HG02870 (cell line): ENCODE data around the gene AGXT2.

Experiments
- ATAC-seq: cut with Tn5 transposase; IDR thresholded peaks from one replicate; pipeline ENCODE4 v1.9.1; 2021; ENCODE audit warnings: mild to moderate bottlenecking, moderate library complexity; ENCODE audit not compliant: unreplicated experiment

Gene AGXT2

DNA sequence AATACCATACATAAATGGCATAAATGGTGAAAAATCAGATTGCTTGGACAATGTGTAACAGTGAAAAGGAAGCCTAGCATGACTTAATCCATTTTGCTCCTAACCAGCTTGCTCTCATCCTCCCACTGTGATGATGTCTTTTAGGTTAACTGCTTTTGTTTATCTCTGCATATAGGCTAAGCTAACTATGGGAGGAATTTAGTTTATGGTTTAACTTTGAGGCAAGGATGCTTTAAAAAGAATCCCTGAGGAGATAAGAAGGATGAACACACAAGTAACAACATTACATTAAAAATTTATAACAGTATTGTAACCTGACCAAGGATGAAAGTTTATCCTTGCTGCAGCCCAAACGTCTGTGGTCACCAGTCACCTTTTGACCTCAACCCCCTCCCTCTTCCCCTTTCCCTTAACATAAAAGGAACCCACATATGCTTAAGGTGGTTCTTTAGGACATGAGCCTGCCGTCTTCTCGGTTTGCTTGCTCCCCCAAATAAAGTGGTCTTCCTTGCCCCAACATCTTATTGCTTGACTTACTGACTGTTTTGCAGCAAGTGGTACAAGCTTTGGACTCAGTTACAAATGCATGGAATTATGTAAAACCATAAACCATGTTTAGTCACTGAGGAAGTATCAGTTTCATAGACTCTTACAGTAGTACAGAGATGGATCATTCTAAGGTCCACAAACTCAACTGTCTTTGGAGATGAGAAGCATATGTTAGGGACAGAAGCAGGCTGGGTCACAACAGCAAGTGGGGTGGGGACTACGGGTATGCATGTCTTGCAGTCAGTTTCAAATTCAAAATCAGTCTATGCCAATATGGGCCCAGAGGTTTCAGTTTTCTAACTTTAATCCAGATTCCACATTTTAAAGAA is 31.3 kb downstream of the AGXT2 start:
- peak; percentile 95 for ATAC-seq

DNA sequence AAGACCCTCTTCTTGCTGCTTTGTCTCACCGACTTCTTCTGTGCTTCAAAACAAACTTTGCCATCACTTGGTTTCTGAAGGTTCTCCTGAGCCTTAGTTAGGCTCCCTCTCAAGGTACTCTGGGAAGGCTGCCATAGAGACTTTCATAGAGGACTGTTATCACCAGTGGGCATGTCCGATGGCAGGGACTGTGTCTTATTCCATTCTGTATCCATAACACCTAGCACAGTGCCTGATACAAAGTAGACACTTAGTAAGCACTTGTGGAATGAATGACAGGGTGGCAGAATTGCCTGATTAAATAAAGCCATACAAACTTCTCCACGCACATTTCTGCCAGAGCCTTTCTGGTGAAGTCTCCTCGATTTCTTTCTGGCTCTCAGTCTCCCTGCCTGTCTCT is 32.7 kb downstream of the AGXT2 start:
- no peak for ATAC-seq

DNA sequence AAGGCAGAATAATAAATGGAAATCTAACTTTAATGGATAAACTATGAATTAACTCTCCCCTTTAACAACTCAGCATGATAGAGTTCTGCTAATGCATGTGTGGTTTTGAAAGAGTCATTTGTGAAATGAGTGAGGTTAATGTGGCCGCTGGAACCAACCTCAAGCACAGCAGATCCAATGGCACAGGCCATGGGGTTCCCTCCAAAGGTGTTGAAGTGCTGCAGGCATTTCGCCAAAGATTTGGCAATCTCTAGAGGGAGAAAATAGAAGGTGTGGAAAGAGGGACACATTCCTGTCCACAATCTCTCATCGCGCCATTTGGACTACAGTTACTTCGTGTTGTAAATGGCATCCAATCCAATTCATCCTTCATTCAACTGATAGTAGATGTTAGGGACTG is 35.0 kb downstream of the AGXT2 start:
- ATAC-seq = no peak

DNA sequence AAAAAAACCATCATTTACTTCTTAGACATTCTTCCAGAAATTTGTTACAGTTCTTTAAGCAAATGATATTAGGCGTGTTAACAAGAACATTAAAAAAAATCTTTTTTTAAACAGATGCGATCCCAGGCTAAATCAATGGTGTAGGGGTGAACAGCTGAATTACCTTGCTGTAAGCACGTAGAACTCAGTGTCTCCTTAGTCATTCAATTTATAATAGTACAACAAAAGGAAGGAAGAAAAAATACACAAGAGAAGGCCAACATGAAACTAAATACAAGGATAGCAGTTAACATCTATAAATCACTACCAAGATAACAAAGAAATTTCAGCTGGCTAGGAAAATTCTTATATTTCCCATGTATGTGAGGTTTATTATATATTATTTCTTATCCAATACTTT is 35.4 kb downstream of the AGXT2 start:
- ATAC-seq = no peak

DNA sequence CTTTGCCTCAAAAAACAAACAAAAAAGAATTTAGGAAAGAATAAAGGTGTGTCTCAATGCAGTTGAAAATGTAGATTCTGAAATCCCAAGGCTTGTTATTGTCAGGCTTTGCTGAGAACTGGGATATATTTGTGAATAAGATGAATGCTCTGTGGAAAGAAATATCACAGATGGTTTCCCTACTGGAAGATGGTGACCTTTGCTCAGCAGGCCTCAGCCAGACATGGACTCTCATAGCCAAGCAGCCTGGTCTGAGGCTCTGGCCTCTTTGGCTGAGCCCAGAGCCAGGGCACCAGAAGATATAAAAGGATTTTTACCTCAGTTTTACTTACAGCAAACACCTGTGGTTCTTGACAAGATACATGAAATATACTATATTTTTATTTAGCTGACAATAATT is 37.1 kb downstream of the AGXT2 start:
- ATAC-seq = no peak

DNA sequence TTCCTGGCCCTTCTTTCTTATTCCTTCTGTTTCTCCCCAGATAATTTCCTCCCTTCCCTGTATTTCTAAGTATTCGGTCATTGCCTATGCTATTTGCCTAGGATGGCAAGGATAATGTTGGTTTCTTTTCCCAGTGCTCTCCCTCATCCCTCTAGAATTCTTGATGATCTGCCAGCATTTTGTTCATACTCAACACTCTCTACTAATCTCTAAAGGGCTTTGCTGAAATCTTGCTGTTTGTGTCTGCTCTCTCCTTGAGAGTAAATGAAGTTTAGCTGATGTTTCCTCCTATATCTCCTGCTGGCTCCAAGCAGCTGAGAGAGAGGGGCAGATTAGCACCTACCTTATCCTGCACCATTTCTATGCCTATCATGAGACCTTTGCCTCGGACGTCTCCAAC is 38.1 kb downstream of the AGXT2 start:
- no peak for ATAC-seq

DNA sequence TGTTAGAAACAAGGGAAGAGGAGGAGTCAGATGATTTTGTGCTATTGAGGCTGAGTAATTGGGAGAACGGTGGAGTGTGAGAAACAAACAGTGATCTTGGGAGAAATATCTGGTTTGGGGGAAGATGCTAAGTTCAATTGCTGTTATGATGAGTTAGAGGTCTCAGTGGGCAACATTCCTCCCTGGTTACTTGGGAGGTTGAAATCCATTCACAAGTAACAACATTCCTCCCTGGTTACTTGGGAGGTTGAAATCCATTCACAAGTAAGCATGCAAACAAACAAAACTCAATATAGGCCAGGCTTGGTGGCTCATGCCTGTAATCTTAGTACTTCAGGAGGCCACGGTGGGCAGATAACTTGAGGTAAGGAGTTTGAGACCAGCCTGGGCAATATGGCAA is 38.7 kb downstream of the AGXT2 start:
- no peak for ATAC-seq

DNA sequence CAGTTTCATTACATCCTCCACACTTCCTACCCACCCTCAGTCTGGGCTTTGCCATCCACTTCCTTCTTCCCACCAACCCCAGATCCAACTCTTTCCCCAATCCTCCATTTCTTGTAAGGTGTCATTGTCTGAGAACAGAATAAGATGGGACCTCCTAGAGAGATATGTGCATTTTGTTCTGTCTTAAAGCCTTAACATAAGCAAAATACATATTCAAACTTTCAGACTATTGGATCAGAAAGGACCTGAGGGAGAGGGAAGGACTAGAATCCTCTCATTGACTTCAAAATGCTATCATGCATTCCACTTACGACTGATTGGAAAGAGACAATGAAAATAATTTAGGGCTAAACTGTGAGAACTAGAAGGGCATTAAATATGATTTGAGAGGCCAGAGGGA is 43.0 kb downstream of the AGXT2 start:
- no peak for ATAC-seq

DNA sequence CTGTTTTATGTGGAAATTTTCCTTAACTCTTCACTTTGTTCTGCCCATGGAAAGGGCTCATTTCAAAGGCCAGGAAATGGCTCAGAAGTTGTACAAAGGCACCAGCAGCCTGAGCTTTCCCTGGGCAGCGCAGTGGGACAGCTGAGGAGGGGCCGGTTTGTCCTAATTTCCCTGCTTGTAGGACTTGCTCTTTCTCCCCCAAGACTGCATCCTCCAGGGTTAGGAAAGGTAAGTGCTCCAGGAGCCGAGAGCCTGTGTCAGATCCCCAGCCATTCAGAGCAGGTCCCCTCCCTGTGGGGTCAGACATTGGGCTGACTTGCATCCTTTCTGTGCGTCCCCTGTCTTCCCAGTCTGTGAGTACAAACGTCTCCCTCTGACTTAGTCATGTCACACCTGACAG is 43.5 kb downstream of the AGXT2 start:
- no peak for ATAC-seq

DNA sequence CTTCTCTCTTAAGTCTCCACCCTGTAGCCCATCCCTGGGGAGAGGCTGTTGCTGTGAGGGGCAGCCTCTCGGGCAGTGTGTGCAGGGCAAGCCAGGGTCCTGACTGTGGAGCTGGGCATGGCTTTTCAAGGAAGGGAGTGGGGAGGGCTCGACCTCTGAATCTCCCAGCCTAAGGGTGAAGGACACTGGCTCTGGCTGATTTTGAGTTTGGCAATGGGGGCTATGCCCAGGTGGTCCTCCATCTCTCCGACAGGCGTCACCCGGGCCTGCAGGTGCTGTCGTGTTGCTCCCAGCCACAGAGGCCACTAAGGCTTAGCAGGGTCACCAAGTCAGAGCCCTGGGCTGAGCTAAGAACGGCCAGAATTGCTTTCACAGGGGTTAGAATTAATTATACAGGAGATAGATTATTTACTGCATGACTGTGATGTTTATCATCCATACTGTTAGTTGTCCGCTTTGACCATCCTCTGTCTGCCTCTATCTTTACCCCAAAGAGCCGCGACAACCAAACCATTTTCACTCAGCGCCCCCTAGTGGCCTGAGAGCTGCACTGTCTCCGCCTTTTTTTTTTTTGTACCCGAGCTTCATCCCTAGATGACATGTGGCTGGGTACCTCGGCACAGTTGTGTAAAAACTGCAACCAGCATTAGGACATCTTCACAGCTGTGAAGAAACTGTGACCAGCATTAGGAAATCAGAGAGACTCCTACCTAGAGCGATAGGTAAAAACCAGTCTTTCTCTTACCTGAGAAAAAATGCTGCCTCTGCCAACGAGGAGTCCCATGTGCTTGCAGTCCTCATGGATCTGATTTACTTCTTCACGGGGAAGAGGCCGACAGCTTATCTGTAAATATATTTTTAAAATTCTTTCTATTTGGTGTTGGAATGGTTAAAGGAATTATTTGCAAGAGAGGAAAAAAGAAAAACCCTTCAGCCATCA is 44.5 kb downstream of the AGXT2 start:
- peak; percentile 62 for ATAC-seq

DNA sequence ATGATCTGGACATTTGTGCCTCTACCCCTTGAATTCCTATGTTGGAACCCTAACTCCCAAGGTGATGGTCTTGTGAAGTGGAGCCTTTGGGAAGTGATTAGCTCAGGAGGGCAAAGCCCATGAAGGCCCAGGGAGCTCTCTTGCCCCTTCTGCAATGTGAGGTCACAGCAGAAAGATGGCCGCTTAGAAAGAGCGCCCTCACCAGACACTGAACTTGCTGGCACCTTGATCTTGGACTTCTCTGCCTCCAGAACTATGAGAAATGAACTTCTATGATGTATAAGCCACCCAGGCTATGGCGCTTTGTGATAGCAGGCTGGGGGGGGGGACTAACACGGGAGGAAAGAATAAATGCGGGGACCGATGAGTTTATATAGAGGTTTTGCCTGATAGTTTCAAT is 45.3 kb downstream of the AGXT2 start:
- ATAC-seq = no peak

DNA sequence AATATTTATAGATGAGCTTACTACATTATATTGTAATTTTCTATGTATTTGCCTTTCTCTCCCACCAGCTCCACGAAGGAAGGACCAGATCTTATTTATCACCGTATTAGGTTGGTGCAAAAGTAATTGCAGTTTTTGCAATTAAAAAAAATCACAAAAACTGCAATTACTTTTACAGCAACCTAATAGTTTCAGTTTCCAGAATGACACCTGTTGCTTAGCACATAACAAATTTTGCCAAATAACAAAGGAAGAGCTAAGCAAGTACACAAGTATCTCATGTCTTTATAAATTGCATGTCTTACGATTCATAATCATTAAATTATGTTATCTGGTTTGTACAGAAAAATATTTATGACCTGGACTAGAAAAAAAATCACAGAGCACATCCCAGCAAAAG is 45.9 kb downstream of the AGXT2 start:
- no peak for ATAC-seq

DNA sequence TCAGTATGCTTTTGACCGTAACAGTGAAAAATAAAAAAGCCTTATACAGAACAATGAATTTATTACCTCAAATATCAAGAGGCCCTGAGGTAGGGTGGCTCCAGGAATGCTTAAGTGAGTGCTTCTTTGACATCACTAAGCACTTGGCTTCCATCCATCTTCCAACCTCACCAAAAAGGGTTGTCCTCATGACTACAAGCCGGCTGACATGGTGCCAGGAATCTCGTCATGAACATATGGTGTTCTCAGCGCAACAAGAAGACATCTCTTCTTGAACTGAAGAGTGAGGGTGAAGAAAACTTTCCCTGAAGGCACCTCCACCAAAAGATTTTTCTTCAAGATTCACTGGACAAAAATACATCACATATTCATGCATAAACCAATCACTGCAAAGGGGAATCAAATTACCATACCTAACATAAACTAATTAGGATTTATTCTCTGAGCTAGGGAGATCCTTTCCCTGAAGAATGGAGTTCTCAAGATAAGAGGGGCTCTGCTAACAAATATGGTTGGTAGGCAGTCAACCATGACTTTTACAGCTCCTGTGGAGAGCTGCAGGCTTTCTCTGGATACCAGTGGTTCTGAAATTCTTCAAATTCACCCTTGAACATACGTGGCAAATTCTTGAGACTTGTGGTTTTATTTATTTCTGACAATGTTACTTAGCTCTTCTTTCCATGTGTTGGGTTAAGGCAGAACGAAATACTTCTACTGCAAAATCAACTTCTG is 49.5 kb downstream of the AGXT2 start:
- no peak for ATAC-seq

DNA sequence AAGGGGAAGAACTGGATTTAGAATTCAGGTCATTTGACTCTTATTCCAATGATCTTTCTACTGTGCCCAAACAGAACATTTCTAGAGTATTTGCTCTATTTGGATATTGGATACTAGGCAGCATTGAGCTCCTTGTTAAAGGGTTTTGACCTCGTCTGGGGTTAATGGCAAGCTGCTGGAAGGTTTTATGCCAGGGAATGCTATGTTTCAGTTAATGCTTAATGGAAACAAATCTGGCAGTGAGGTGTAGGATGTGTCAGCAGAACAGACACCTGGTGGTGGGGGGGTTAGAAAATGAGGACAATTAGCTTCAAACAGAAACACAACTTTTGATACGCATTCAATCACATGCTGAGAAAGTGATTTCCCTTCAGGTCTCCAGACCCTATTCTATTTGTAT is 51.5 kb downstream of the AGXT2 start:
- no peak for ATAC-seq

DNA sequence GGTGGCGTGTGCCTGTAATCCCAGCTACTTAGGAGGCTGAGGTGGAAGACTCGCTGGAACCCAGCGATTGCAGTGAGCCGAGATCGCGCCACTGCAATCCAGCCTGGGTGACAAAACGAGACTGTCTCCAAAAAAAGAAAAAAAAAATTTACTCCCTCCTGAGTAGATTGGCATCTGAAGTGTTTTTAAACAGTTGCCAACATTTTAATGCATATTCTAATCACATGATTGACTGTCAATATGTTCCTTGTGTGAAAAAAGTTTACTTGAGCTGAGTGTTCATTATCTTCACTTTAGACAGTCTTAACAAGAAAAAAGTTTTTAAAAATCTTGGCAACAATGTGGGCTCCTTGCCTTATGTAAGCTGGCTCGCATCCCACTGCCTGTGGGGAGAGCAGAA is 53.8 kb downstream of the AGXT2 start:
- no peak for ATAC-seq

DNA sequence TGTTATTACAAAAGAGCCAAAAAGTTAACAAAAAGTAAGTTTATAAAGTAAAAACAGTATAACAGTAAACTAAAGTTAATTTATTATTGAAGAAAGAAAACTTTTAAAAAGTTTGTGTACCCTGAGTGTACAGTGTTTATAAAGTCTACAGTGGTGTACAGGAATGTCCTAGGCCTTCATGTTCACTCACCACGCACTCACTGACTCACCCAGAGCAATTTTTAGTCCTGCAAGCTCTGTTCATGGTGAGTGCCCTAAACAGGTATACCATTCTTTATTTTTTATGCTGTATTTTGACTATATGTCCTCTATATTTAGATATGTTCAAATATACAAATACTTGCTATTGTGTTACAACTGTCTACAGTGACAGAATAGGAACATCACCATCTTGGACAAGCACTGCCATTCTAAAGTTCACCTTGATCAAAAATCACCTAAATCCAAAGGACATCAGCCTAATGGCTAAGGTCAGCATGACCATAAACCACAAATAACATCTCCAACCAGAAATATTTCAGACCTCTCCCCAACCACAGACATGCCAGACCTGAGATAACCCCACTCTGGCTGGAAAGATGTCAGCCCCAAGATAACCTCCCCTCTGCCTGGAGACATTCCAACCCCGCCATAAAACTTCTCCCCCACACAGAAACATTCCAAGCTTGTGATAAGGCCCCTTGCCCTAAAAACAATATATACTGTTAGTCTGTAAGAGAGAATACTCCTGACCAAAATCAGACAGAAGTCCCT is 56.1 kb downstream of the AGXT2 start:
- no peak for ATAC-seq

DNA sequence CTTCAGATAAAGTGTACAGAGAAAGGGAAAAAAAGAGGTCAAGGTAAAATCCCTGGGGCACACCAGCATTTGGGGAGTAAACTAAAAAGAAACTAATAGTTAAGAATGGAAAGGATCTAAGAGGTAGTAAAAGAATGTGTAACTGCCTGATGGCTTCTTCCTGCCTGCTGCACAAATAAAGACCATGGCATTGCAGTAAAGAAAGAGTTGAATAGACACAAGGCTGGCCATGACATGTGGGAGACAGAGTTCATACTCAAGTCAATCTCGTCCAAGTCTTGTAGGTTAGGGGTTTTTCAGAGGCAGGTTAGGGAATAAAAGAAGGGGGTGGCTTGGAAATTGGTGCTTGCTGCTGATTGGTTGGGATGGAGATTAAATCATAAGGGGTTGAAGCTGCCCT is 60.8 kb downstream of the AGXT2 start:
- ATAC-seq = no peak

DNA sequence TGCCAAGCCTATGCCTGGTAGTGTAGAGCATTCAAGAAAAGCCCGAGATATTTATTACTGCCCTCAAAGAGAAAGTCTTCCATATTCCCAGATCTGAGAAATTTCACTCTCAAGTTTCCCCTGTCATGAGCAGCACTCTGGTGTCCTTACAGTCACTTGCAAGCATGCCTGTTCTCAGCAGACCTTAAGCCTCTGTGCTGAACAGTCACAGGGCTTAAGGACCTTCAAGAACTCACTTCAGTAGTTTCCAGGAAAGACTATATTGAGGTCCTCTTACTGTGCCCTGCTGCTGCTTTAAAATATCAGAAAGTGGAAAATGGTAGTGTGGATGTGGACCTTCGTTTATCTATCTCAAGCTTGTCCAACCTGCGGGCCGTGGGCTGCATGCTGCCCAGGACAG is 64.9 kb downstream of the AGXT2 start:
- no peak for ATAC-seq

DNA sequence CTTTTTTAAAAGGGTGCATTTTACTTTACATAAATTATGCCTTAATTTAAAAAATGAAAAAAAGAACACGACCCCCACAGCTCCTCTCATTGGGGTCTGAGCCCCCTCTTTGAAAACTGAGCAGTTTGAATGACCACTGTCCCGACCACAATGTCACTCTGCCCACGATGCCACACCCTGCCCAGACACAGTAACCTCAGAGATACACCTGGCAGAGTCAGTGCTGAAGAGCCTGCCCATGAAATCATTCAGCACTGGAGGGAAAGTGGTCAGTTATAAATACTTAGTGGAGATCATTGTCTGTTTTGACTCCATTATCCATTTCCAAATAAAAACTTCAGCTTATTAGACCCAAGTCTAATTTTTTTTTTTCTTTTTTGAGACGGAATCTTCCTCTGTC is 69.1 kb downstream of the AGXT2 start:
- ATAC-seq = no peak

DNA sequence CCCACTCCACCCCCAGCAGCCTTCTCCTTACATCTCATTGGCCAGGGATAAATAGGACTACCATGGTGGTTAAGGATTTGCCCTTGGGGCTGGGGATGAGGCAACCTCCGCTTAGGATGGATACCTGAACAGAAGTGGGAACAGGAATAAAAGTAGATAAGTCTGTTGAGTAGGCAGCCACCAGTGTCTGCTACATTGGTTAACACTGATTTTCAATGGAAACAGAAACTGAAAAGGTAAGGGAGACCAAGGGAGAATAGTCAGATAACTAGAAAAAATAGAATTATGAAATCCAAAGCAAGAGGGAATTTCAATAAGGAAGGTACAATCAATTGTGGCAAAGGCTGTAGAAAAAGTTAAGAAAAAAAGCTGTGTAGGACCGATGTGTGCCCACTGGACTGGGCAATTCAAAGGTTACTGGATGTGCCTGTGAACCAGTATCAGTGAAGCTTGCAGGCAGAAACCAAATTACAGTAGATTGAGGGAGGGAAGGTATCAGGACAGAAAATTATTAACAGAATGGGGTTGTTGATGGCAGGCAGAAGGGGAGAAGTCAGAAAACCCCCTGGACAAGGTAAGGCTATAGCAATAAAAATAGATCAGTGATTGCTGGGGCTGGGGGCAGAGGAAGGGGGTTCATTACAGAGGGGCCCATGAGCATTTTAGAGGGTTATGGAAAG is 69.7 kb downstream of the AGXT2 start:
- ATAC-seq = peak; percentile 46
